ENCODE results near the gene GRB10. TPM values are rescaled to one million over a fixed set of nuclear protein-coding genes. Genes with fewer than 3 reads are reported as not detected.

Gene GRB10
- total RNA-seq, 4 donors from 2014 or later, result 8.8 to 55.7 (median 14.3) TPM

DNA sequence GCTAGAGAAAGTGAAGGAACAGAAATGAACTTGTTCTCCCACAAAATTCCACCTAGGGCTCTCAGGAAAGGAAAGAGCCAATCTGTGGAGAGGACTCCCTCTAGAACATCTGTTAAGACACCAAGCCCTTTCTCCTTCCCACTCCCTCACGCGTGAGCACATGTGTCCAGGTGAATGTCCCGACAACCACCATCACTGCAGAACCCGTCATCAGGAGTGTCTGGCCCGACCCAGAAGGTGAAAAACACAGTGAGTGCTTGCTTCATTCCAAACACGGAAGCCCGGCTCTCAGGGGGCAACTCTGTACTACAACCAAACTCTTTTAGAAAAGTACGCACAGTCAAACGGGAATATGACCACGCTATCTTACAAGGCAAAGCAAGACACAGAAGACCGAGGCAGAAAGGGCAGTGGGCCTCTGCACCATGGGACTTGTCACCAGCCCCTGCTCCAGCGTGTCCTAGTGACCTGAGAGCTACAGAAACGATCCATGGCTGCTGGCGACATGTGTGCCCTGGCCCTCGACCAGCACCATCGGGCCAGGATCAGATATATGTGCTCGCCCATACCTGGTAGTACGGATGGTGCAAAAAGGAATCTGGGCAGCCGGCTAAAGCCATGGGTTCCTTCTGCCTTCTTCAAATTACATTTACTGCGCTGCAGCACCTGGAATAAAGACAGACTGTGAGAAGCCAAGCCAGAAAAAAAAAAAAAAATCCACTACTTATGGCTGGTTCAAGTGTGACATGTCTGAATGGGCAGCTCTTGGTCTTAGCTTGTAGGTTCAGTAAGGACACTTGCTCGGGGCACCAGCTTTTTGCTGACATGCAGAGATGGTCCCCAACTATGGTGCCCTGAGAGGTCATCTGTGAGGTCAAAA, 50.8 kb downstream of the GRB10 start:
- intact Hi-C loops (cut with DNase I; ENCODE audit: low total_unique reads), result no loop called here
- 77 to 92% methylated on average over 3 to 21 of the region's 21 CpGs for WGBS, 2 donors (ENCODE audit: low coverage in 1 of 2)
- Histone ChIP-seq H3K27ac (no peak overlapping the region), H3K9me3 (no peaks in the 10 kb centered on the region), H3K36me3 (no peaks in the 10 kb centered on the region), H3K4me3 (no peak overlapping the region), H3K27me3 (no peaks in the 10 kb centered on the region), H3K4me1 (peaks cover 0 to 15% (median 1%) of the 10 kb centered on the region in 4 donors)
- TF ChIP-seq POLR2AphosphoS5 (IDR thresholded peaks at IDR 0.05) (no peak), EP300 (IDR thresholded peaks at IDR 0.05; ENCODE audit: low read depth) (no peak), POLR2A (IDR thresholded peaks at IDR 0.05) (no peak)
- TF ChIP-seq, protein P1, sequence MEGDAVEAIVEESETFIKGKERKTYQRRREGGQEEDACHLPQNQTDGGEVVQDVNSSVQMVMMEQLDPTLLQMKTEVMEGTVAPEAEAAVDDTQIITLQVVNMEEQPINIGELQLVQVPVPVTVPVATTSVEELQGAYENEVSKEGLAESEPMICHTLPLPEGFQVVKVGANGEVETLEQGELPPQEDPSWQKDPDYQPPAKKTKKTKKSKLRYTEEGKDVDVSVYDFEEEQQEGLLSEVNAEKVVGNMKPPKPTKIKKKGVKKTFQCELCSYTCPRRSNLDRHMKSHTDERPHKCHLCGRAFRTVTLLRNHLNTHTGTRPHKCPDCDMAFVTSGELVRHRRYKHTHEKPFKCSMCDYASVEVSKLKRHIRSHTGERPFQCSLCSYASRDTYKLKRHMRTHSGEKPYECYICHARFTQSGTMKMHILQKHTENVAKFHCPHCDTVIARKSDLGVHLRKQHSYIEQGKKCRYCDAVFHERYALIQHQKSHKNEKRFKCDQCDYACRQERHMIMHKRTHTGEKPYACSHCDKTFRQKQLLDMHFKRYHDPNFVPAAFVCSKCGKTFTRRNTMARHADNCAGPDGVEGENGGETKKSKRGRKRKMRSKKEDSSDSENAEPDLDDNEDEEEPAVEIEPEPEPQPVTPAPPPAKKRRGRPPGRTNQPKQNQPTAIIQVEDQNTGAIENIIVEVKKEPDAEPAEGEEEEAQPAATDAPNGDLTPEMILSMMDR (IDR thresholded peaks at IDR 0.05), result no peak
- in situ Hi-C loops (cut with MboI; ENCODE audit: low pct_ligation_motif_present in 1 of 4, low pct_unique_long_range_greater_than_20kb in 1 of 4, low sequenced_read_pairs in 3 of 4), result no loop called here
- DNase-seq, result no peak

DNA sequence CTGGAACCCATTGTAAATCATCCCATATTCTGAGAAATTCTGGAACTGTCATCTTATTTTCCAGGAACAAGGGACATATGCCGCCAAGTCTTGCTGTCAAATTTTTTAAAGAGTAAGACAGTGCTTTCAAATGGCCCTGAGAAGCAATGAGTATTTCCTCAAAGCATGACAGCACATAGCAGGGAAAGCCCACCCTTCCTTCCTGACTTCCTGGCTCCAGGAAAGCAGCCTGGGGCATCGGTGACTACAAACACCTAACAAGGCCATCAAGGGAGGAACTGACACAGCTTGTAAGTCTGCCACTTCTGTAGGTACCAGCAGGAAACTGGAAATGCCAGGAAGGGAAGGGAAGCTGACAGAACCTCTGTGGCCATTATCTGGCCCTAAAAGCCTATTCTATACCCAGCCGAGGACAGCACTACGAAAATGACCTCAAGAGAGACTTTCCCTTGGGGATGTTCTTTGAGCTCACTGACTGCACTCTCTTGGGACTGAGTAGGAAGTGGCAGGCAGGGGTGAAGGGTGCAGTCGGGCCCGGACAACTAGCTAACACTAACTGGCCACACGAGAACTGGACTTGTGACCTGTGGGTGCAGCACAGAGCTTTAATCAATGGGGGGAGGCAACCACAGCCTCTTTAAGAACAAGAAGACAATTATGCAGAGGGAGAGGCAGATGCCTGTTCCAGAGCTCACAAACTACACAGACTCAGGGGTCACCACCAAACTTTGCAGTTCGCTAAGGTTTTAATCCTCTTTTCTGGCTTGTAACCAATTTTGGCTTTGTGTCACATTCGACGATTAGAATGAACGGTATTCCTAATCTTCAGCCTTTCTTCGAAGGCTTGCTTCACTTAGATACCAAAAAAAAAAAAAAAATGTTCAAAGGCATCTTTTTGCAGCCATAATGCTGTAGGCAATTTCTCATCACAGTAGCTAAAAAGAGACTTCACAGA, 52.0 kb downstream of the GRB10 start:
- no peaks in the 10 kb centered on the region for H3K36me3 ChIP-seq
- H3K27ac ChIP-seq, result peak overlapping the region in 2 of 4 donors; percentile 0 to 8
- 75 to 86% methylated on average over 2 to 12 of the region's 12 CpGs for WGBS, 2 donors (ENCODE audit: low coverage in 1 of 2)
- no peaks in the 10 kb centered on the region for H3K27me3 ChIP-seq
- in situ Hi-C loops (cut with MboI; ENCODE audit: low pct_ligation_motif_present in 1 of 4, low pct_unique_long_range_greater_than_20kb in 1 of 4, low sequenced_read_pairs in 3 of 4) (no loop called here), intact Hi-C loops (cut with DNase I; ENCODE audit: low total_unique reads) (no loop called here)
- TF ChIP-seq EP300 (IDR thresholded peaks at IDR 0.05; ENCODE audit: low read depth) (no peak), POLR2AphosphoS5 (IDR thresholded peaks at IDR 0.05) (no peak), POLR2A (IDR thresholded peaks at IDR 0.05) (no peak)
- TF ChIP-seq, protein P1 (IDR thresholded peaks at IDR 0.05), result no peak
- no peaks in the 10 kb centered on the region for H3K9me3 ChIP-seq
- no peak overlapping the region for H3K4me3 ChIP-seq
- peaks cover 0 to 15% (median 3%) of the 10 kb centered on the region in 4 donors for H3K4me1 ChIP-seq
- DNase-seq, result no peak

DNA sequence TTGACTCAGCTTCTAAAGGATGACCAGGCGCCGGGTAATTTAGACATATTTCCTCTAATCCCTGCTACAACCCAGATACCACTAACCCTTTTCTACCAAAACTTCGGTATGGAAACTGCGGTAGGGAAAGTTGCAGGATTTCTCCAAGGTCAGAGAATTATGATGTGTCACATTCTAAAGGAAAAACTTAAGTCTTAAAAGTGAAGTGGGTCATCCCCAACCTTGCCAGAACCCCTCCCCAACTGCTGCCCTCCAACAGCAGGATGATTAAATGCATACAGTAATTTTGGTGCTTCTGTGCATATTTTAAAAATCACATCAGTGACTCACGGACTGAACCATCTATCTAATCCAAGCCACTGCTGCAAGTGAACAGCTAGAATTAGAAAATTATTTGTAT, 52.7 kb downstream of the GRB10 start:
- TF ChIP-seq POLR2A (IDR thresholded peaks at IDR 0.05) (no peak), EP300 (IDR thresholded peaks at IDR 0.05; ENCODE audit: low read depth) (no peak), POLR2AphosphoS5 (IDR thresholded peaks at IDR 0.05) (no peak)
- TF ChIP-seq, protein P1 (IDR thresholded peaks at IDR 0.05), result no peak
- H3K27me3 ChIP-seq, result no peaks in the 10 kb centered on the region
- in situ Hi-C loops (cut with MboI; ENCODE audit: low pct_ligation_motif_present in 1 of 4, low pct_unique_long_range_greater_than_20kb in 1 of 4, low sequenced_read_pairs in 3 of 4) (no loop called here), intact Hi-C loops (cut with DNase I; ENCODE audit: low total_unique reads) (no loop called here)
- H3K27ac ChIP-seq, result peak overlapping the region in 1 of 4 donors; percentile 7
- H3K36me3 ChIP-seq, result no peaks in the 10 kb centered on the region
- no peaks in the 10 kb centered on the region for H3K9me3 ChIP-seq
- no peak for DNase-seq
- H3K4me3 ChIP-seq, result no peak overlapping the region
- WGBS, 2 donors (ENCODE audit: low coverage in 1 of 2), result 68 to 87% methylated on average over 5 of the region's 5 CpGs
- peaks cover 0 to 15% (median 3%) of the 10 kb centered on the region in 4 donors for H3K4me1 ChIP-seq

DNA sequence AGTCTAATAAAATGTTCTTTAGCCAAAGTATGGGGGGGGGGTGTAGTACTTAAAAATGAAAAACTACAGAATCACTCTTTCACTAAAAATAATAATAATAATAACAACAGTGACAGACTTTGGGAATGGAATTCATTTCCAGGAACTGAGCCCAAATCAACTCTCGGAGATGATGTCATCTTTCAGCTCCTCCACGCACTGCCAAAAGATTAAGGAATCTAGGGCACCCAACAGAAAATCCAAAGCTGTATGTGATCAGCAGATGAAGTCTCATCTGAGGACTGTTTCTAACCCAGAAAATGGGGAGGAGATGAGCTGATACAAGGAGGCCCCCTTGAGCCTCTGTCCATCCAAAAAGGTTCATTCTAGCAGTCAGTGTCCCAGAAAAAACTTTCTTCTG, 54.5 kb downstream of the GRB10 start:
- intact Hi-C loops (cut with DNase I; ENCODE audit: low total_unique reads) (no loop called here), in situ Hi-C loops (cut with MboI; ENCODE audit: low pct_ligation_motif_present in 1 of 4, low pct_unique_long_range_greater_than_20kb in 1 of 4, low sequenced_read_pairs in 3 of 4) (no loop called here)
- Histone ChIP-seq H3K9me3 (no peaks in the 10 kb centered on the region), H3K4me1 (peaks cover 0 to 12% (median 3%) of the 10 kb centered on the region in 4 donors), H3K36me3 (no peaks in the 10 kb centered on the region), H3K27me3 (no peaks in the 10 kb centered on the region), H3K4me3 (no peak overlapping the region), H3K27ac (peak overlapping the region in 1 of 4 donors; percentile 14)
- 52% methylated on average over 2 of the region's 2 CpGs; no CpG with 5 or more reads in 1 of the 2 donors for WGBS, 2 donors (ENCODE audit: low coverage in 1 of 2)
- TF ChIP-seq, protein P1 (IDR thresholded peaks at IDR 0.05), result no peak
- TF ChIP-seq POLR2A (IDR thresholded peaks at IDR 0.05), result no peak
- no peak for TF ChIP-seq EP300 (IDR thresholded peaks at IDR 0.05; ENCODE audit: low read depth)
- TF ChIP-seq POLR2AphosphoS5 (IDR thresholded peaks at IDR 0.05), result no peak
- no peak for DNase-seq
